NT2/D1 (cell line): ENCODE results near the gene EFCAB6.

Source experiments
- SUZ12 ChIP-seq: IDR thresholded peaks from 2 replicates; pipeline ENCODE4 v1.6.1; 2011; ENCODE audit not compliant: insufficient read length, insufficient read depth; ENCODE audit errors: extremely low read depth
- YY1 ChIP-seq: IDR thresholded peaks from 2 replicates; pipeline ENCODE4 v1.6.1; 2011; ENCODE audit not compliant: insufficient read length, insufficient read depth
- ZNF274 ChIP-seq: IDR thresholded peaks from 2 replicates; pipeline ENCODE4 v1.6.1; 2011; ENCODE audit warnings: mild to moderate bottlenecking, low read depth, low read length

- TF ChIP-seq ZNF274 = no peak
- no peak for TF ChIP-seq YY1
- TF ChIP-seq SUZ12 = no peak
Measured at GRCh38 chr22:43840431-43840830, 28.3 kb upstream of the EFCAB6 start.
